HCT116 (cell line): Measurements from ENCODE around the gene CTSH.

Source experiments
- TF ChIP-seq, protein P1 (sequence below): IDR thresholded peaks from 2 replicates; pipeline ENCODE4 v1.6.1; 2011; ENCODE audit warnings: mild to moderate bottlenecking, low read length, moderate library complexity; ENCODE audit not compliant: insufficient replicate concordance; ENCODE audit errors: extremely low read depth
- TF ChIP-seq, protein P2 (sequence below), 3 experiments: fragments of 200-600 bp in 1 of 3; sonication (generic) in 1 of 3; IDR thresholded peaks in 2 of 3; conservative IDR thresholded peaks in 1 of 3; 2 replicates each; pipeline ENCODE4 v1.5.1; 2012 to 2017; ENCODE audit warnings: low read depth in 2 of 3, low read length in 2 of 3, antibody characterized with exemption in 1 of 3, borderline replicate concordance in 1 of 3, control low read depth in 1 of 3, mild to moderate bottlenecking in 1 of 3, mixed read lengths in 1 of 3, mixed run types in 1 of 3, moderate library complexity in 1 of 3; ENCODE audit not compliant: insufficient read depth in 1 of 3

DNA sequence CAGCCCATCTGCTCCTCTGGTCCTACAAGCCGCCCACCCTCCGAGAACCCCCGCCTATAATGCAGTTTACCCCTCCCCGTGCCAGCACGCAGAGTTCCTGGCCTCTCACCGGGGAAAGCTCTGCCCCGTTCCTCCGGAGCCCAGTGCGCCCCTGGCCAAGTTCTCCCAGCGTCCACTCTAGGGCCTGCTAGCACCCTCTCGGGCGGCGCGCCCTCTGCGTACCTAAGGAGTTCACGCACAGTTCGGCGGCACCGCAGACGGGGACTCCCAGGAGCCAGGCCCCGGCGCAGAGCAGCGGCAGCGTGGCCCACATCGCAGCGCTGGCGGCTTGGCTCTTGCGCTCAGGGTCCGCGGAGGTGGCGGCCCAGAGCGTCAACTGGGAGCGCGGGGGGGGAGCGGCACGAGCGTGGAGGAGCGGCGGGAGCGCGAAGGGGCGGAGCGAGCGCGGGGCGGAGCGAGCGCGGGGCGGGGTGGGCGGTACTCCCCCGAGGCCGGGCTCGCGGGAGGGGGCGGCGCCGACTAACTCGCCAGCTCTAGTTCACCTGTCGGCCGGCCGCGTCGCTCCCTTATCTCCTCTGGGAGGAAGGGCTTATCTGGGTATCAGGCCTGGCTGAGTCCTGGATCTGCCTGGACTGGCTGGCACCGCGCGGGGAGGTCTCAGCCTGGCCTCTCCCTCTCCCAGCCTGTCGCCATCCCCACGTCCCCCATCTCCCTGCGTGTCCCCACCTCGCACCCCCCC lies at the start of gene CTSH:
- TF ChIP-seq, protein P1, sequence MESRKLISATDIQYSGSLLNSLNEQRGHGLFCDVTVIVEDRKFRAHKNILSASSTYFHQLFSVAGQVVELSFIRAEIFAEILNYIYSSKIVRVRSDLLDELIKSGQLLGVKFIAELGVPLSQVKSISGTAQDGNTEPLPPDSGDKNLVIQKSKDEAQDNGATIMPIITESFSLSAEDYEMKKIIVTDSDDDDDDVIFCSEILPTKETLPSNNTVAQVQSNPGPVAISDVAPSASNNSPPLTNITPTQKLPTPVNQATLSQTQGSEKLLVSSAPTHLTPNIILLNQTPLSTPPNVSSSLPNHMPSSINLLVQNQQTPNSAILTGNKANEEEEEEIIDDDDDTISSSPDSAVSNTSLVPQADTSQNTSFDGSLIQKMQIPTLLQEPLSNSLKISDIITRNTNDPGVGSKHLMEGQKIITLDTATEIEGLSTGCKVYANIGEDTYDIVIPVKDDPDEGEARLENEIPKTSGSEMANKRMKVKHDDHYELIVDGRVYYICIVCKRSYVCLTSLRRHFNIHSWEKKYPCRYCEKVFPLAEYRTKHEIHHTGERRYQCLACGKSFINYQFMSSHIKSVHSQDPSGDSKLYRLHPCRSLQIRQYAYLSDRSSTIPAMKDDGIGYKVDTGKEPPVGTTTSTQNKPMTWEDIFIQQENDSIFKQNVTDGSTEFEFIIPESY, result no peak
- TF ChIP-seq, protein P2, sequence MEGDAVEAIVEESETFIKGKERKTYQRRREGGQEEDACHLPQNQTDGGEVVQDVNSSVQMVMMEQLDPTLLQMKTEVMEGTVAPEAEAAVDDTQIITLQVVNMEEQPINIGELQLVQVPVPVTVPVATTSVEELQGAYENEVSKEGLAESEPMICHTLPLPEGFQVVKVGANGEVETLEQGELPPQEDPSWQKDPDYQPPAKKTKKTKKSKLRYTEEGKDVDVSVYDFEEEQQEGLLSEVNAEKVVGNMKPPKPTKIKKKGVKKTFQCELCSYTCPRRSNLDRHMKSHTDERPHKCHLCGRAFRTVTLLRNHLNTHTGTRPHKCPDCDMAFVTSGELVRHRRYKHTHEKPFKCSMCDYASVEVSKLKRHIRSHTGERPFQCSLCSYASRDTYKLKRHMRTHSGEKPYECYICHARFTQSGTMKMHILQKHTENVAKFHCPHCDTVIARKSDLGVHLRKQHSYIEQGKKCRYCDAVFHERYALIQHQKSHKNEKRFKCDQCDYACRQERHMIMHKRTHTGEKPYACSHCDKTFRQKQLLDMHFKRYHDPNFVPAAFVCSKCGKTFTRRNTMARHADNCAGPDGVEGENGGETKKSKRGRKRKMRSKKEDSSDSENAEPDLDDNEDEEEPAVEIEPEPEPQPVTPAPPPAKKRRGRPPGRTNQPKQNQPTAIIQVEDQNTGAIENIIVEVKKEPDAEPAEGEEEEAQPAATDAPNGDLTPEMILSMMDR (IDR thresholded peaks at IDR 0.05 in 2 of 3, conservative IDR thresholded peaks at IDR 0.05 in 1 of 3; ENCODE audit: borderline replicate concordance in 1 of 3, insufficient read depth in 1 of 3, low read depth in 2 of 3, low read length in 2 of 3), result no peak
